GM18511 (cell line): Measurements from ENCODE around the gene MLLT1.
"Not testable (repeated sequence)": the region's sequence is repeated elsewhere in the genome, so short reads cannot be mapped to it uniquely, and the experiment has no call there.

Experiments used
- ATAC-seq: cut with Tn5 transposase; IDR thresholded peaks from one replicate; pipeline ENCODE4 v1.9.1; 2021; ENCODE audit warnings: mild to moderate bottlenecking, moderate library complexity; ENCODE audit not compliant: unreplicated experiment

The MLLT1 gene

GRCh38 chr19:6279931-6280591 lies at the start of gene MLLT1:
MLLT1 (minus strand) TSS chr19:6279975; CDS start chr19:6279784, 191 bp downstream.
- peak; percentile 93 for ATAC-seq

GRCh38 chr19:6326815-6327214 lies 47.0 kb upstream of the MLLT1 start:
- no peak for ATAC-seq

GRCh38 chr19:6325614-6326013 lies 45.8 kb upstream of the MLLT1 start:
- ATAC-seq, result no peak

- ATAC-seq, result no peak
Observed at GRCh38 chr19:6324757-6325156, 45.0 kb upstream of the MLLT1 start.

- no peak for ATAC-seq
Observed at GRCh38 chr19:6322284-6322683, 42.5 kb upstream of the MLLT1 start.

GRCh38 chr19:6319376-6319775 lies 39.6 kb upstream of the MLLT1 start:
- ATAC-seq, result no peak

GRCh38 chr19:6318772-6319171 lies 39.0 kb upstream of the MLLT1 start:
- ATAC-seq, result no peak

- not testable (repeated sequence) for ATAC-seq
Observed at GRCh38 chr19:6315646-6316045, 35.9 kb upstream of the MLLT1 start.

GRCh38 chr19:6313398-6313969 lies 33.7 kb upstream of the MLLT1 start:
- ATAC-seq, result no peak

GRCh38 chr19:6312018-6312417 lies 32.2 kb upstream of the MLLT1 start:
- no peak for ATAC-seq

GRCh38 chr19:6298413-6298812 lies 18.6 kb upstream of the MLLT1 start:
- no peak for ATAC-seq

GRCh38 chr19:6297202-6297601 lies 17.4 kb upstream of the MLLT1 start:
- no peak for ATAC-seq

GRCh38 chr19:6292006-6292405 lies 12.2 kb upstream of the MLLT1 start:
- ATAC-seq, result no peak

GRCh38 chr19:6288737-6289136 lies 9.0 kb upstream of the MLLT1 start:
- no peak for ATAC-seq

GRCh38 chr19:6287269-6287885 lies 7.6 kb upstream of the MLLT1 start:
- no peak for ATAC-seq

- no peak for ATAC-seq
Observed at GRCh38 chr19:6286676-6287075, 6.9 kb upstream of the MLLT1 start.

- ATAC-seq, result not testable (repeated sequence)
Observed at GRCh38 chr19:6282393-6282792, 2.6 kb upstream of the MLLT1 start.

- peak; percentile 55 for ATAC-seq
Observed at GRCh38 chr19:6279620-6279930, 200 bp downstream of the MLLT1 start.

- ATAC-seq, result no peak
Observed at GRCh38 chr19:6278740-6279619, 795 bp downstream of the MLLT1 start.

- no peak for ATAC-seq
Observed at GRCh38 chr19:6278051-6278450, 1.7 kb downstream of the MLLT1 start.

GRCh38 chr19:6276447-6276846 lies 3.3 kb downstream of the MLLT1 start:
- ATAC-seq, result no peak
